ENCODE results near the gene TRIM27. TPM values are rescaled to one million over a fixed set of nuclear protein-coding genes. Genes with fewer than 3 reads are reported as not detected.

The TRIM27 gene
- 56.4 and 62.1 TPM in 2 replicates for total RNA-seq (2014; rRNA removed; shearing (Covaris generic))

GRCh38 chr6:28923318-28924102 is at the start of gene TRIM27:
TSS of gene TRIM27 (minus strand) at chr6:28923985. CDS start at chr6:28923632, 353 bp downstream.

Small RNAs within 50 kb of the gene (small RNA-seq; reads per million reads assigned to genes)
- not detected for gene RNU6-930P

Other genes starting within 250 kb of the TRIM27 start
- not detected in 2 replicates for gene ZNF311, start 81.3 kb upstream of the TRIM27 start, total RNA-seq (2014; rRNA removed; shearing (Covaris generic))
- not detected in 2 replicates for gene OR2W1, start 121.2 kb upstream of the TRIM27 start, total RNA-seq (2014; rRNA removed; shearing (Covaris generic))
- not detected in 2 replicates for gene OR2B3, start 163.3 kb upstream of the TRIM27 start, total RNA-seq (2014; rRNA removed; shearing (Covaris generic))
- gene OR2J1, start 175.5 kb upstream of the TRIM27 start, total RNA-seq (2014; rRNA removed; shearing (Covaris generic)), result not detected in 2 replicates
- gene OR2J3, start 184.1 kb upstream of the TRIM27 start, total RNA-seq (2014; rRNA removed; shearing (Covaris generic)), result not detected in 2 replicates
- not detected in 2 replicates for gene OR2J2, start 246.9 kb upstream of the TRIM27 start, total RNA-seq (2014; rRNA removed; shearing (Covaris generic))

All from A375 (cell line).